GM12891 (cell line): Measurements from ENCODE around the gene MYBPHL.

Experiments used
- POLR2A ChIP-seq: IDR thresholded peaks from 2 replicates; pipeline ENCODE4 v1.6.1; 2011; ENCODE audit warnings: low read depth, low read length, control low read depth
- POLR2AphosphoS5 ChIP-seq: IDR thresholded peaks from 2 replicates; pipeline ENCODE4 v1.6.1; 2011; ENCODE audit warnings: low read depth, low read length, control low read depth
- SPI1 ChIP-seq: IDR thresholded peaks from 2 replicates; pipeline ENCODE4 v1.6.1; 2011; ENCODE audit warnings: low read depth, low read length, control low read depth

GRCh38 chr1:109338091-109338490 is 31.3 kb upstream of the MYBPHL start:
- TF ChIP-seq POLR2AphosphoS5 (no peak), POLR2A (no peak), SPI1 (no peak)
